ENCODE results near the gene NR3C1.

GRCh38 chr5:143395638-143396352 is 7.7 kb downstream of the NR3C1 start:
- no peak for TF ChIP-seq CTCF (IDR thresholded peaks at IDR 0.05; ENCODE audit: poor library complexity)
- no peak for TF ChIP-seq EZH2 (IDR thresholded peaks at IDR 0.05; ENCODE audit: borderline replicate concordance)
